HepG2 (cell line): ENCODE data around the gene PEAR1. TPM values are rescaled to one million over a fixed set of nuclear protein-coding genes. Genes with fewer than 3 reads are reported as not detected.

Experiments
- ARID2 ChIP-seq: sonication (generic); formaldehyde crosslinking; IDR thresholded peaks from 2 replicates; pipeline ENCODE4 v1.8.1; 2022; ENCODE audit warnings: mild to moderate bottlenecking, missing genetic modification reagents, borderline replicate concordance
- DNMT1 ChIP-seq: sonication (generic); formaldehyde crosslinking; IDR thresholded peaks from 2 replicates; pipeline ENCODE4 v1.5.1; 2020; ENCODE audit warnings: mild to moderate bottlenecking, missing genetic modification reagents
- EED ChIP-seq: sonication (generic); formaldehyde crosslinking; IDR thresholded peaks from 2 replicates; pipeline ENCODE4 v1.5.0; 2020; ENCODE audit warnings: mild to moderate bottlenecking, missing genetic modification reagents
- EZH2 ChIP-seq: conservative IDR thresholded peaks from 2 replicates; pipeline ENCODE4 v1.6.1; 2012; ENCODE audit warnings: mild to moderate bottlenecking, low read depth, low read length, moderate library complexity
- GABPB1 ChIP-seq: IDR thresholded peaks from 2 replicates; pipeline ENCODE4 v1.6.1; 2016; ENCODE audit warnings: mild to moderate bottlenecking, missing genetic modification reagents, moderate library complexity, missing compliant biosample characterization
- GATAD2A ChIP-seq: IDR thresholded peaks from 2 replicates; pipeline ENCODE4 v1.6.1; 2016
- HNRNPLL ChIP-seq: fragments of 200-400 bp; formaldehyde crosslinking; IDR thresholded peaks from 2 replicates; pipeline ENCODE4 v1.6.1; 2017; ENCODE audit warnings: mild to moderate bottlenecking, low read depth, low read length; ENCODE audit not compliant: poor library complexity, severe bottlenecking
- MTF2 ChIP-seq: sonication (generic); formaldehyde crosslinking; IDR thresholded peaks from 2 replicates; pipeline ENCODE4 v1.5.0; 2020; ENCODE audit warnings: missing genetic modification reagents, borderline replicate concordance
- NCOA2 ChIP-seq: sonication (generic); formaldehyde crosslinking; IDR thresholded peaks from 2 replicates; pipeline ENCODE4 v1.8.0; 2022; ENCODE audit warnings: inconsistent platforms
- NFATC3 ChIP-seq: sonication (generic); formaldehyde crosslinking; IDR thresholded peaks from 2 replicates; pipeline ENCODE4 v1.5.1; 2020; ENCODE audit warnings: mild to moderate bottlenecking, missing genetic modification reagents
- RAD21 ChIP-seq: fragments of 450-650 bp; formaldehyde crosslinking; IDR thresholded peaks from 2 replicates; pipeline ENCODE4 v1.5.0; 2020; ENCODE audit warnings: mild to moderate bottlenecking
- SALL1 ChIP-seq: sonication (generic); formaldehyde crosslinking; IDR thresholded peaks from 2 replicates; pipeline ENCODE4 v1.8.0; 2022; ENCODE audit warnings: mild to moderate bottlenecking, missing genetic modification reagents
- SMC3 ChIP-seq: IDR thresholded peaks from 2 replicates; pipeline ENCODE4 v1.6.1; 2011; ENCODE audit warnings: low read length, improper control_type of control experiment
- ZBTB7B ChIP-seq: sonication (generic); formaldehyde crosslinking; IDR thresholded peaks from 2 replicates; pipeline ENCODE4 v1.4.0; 2020; ENCODE audit warnings: missing genetic modification reagents
- ZNF205 ChIP-seq: IDR thresholded peaks from 2 replicates; pipeline ENCODE4 v1.6.1; 2018; ENCODE audit warnings: missing biosample characterization, missing genetic modification reagents
- ZNF282 ChIP-seq: fragments of 450-650 bp; IDR thresholded peaks from 2 replicates; pipeline ENCODE4 v1.6.1; 2018; ENCODE audit not compliant: partially characterized antibody
- ZNF564 ChIP-seq: sonication (generic); formaldehyde crosslinking; IDR thresholded peaks from 2 replicates; pipeline ENCODE4 v1.8.1; 2023; ENCODE audit warnings: mild to moderate bottlenecking, missing genetic modification reagents
- ZNF768 ChIP-seq: sonication (generic); formaldehyde crosslinking; IDR thresholded peaks from 2 replicates; pipeline ENCODE4 v1.4.0; 2020; ENCODE audit warnings: missing genetic modification reagents
- polyA plus RNA-seq, 8 experiments: library from polyadenylated mRNA; depleted of rRNA in 3 of 8; stranded (reverse) in 7 of 8; unstranded in 1 of 8; fragments of >200 nt; fragmentation: Illumina TruSeq in 4 of 8; extraction: Trizol in 4 of 8; gene quantifications; 2 replicates each; pipeline versions ENCODE4 v1.2.1 to v1.2.3, GENCODE V29; 2011 to 2016; ENCODE audit warnings: low read depth in 4 of 8, missing spikeins in 1 of 8, mixed read lengths in 1 of 8; ENCODE audit not compliant: insufficient read depth in 1 of 8
- total RNA-seq, 5 experiments: library from RNA; depleted of rRNA; stranded (reverse); fragments of >200 nt; fragmentation: Illumina TruSeq; extraction: Trizol; gene quantifications; 2 replicates each; pipeline ENCODE4 v1.2.3, GENCODE V29; 2016; ENCODE audit warnings: low read depth in 1 of 5
- TF ChIP-seq, protein P1 (sequence below): sonication (generic); formaldehyde crosslinking; IDR thresholded peaks from 2 replicates; pipeline ENCODE4 v1.4.0; 2020; ENCODE audit warnings: mild to moderate bottlenecking, missing genetic modification reagents
- TF ChIP-seq, protein P2 (sequence below): sonication (generic); formaldehyde crosslinking; IDR thresholded peaks from 2 replicates; pipeline ENCODE4 v1.8.1; 2023; ENCODE audit warnings: mild to moderate bottlenecking, moderate library complexity, missing genetic modification reagents
- TF ChIP-seq, protein P3 (sequence below): sonication (generic); formaldehyde crosslinking; IDR thresholded peaks from 2 replicates; pipeline ENCODE4 v1.4.0; 2020; ENCODE audit warnings: missing genetic modification reagents, borderline replicate concordance
- TF ChIP-seq, protein P4 (sequence below), 2 experiments: sonication (generic) in 1 of 2; formaldehyde crosslinking in 1 of 2; IDR thresholded peaks; 2 replicates each; pipeline versions ENCODE4 v1.4.0 to v1.6.1; 2018 to 2020; ENCODE audit warnings: missing genetic modification reagents in 2 of 2, borderline replicate concordance in 1 of 2, low read depth in 1 of 2, mild to moderate bottlenecking in 1 of 2, missing biosample characterization in 1 of 2

The PEAR1 gene
- total and polyA plus RNA-seq, 2 of the 13 experiments (the other 11 are each of a cell fraction or from before 2014, with no cell fraction given), result 0.27 to 0.41 TPM

DNA sequence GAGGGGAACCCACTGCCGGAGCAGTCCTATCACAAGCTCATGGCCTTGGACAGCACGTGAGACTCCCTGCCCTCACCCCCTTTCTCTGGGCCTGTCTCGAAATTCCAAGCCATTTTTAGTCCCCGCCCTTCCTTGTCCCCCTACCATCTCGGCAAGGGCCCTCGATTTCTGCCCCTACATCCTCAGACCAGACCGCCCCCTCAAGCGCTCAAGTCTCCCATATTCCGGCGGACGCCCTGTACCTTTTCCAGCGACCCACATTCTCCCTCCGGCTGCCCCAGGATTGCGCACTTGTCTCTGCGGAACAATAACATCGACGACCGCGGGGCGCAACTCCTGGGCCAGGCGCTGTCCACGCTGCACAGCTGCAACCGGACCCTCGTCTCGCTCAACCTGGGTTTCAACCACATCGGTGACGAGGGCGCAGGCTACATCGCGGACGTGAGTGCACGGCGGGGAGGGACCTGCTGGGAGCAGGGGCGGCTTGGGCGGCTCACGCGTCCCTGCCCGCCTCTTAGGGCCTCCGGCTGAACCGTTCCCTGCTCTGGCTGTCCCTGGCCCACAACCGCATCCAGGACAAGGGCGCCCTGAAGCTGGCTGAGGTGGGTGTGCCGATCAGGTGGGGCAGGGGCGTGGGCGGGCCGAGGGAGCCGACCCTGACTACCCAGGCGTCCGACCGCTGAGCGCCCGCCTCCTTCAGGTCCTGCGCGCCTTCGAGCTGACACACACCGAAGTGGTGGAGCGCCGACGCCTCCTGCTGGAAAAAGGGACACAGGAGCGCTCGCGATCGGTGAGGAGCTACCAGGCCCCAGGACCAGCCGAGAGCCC is 33.9 kb downstream of the PEAR1 start (continued):
- TF ChIP-seq, protein P1, sequence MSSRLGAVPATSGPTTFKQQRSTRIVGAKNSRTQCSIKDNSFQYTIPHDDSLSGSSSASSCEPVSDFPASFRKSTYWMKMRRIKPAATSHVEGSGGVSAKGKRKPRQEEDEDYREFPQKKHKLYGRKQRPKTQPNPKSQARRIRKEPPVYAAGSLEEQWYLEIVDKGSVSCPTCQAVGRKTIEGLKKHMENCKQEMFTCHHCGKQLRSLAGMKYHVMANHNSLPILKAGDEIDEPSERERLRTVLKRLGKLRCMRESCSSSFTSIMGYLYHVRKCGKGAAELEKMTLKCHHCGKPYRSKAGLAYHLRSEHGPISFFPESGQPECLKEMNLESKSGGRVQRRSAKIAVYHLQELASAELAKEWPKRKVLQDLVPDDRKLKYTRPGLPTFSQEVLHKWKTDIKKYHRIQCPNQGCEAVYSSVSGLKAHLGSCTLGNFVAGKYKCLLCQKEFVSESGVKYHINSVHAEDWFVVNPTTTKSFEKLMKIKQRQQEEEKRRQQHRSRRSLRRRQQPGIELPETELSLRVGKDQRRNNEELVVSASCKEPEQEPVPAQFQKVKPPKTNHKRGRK (CRISPR knock-in tag), result peak; percentile 87; the same call in 1 of the 2 replicates
- TF ChIP-seq GATAD2A (0 out of 2 replicates have a peak, but pooled peaks have one; percentile 12), ZNF564 (CRISPR knock-in tag) (0 out of 2 replicates have a peak, but pooled peaks have one; percentile 24), ARID2 (CRISPR knock-in tag) (0 out of 2 replicates have a peak, but pooled peaks have one; percentile 53), SALL1 (CRISPR knock-in tag) (no peak), ZBTB7B (CRISPR knock-in tag) (0 out of 2 replicates have a peak, but pooled peaks have one; percentile 22), NCOA2 (no peak), ZNF205 (peak; percentile 100), GABPB1 (peak; percentile 41; the same call in 1 of the 2 replicates), HNRNPLL (peak; percentile 63), EZH2 (0 out of 2 replicates have a peak, but pooled peaks have one; percentile 56), EED (CRISPR knock-in tag) (0 out of 2 replicates have a peak, but pooled peaks have one; percentile 45), RAD21 (CRISPR knock-in tag) (peak; percentile 82), ZNF282 (no peak), DNMT1 (0 out of 2 replicates have a peak, but pooled peaks have one; percentile 31), SMC3 (no peak; the same call in 1 of the 2 replicates), MTF2 (CRISPR knock-in tag) (peak; percentile 85; the same call in 1 of the 2 replicates), NFATC3 (no peak), ZNF768 (CRISPR knock-in tag) (0 out of 2 replicates have a peak, but pooled peaks have one; percentile 27)
- TF ChIP-seq, protein P2, sequence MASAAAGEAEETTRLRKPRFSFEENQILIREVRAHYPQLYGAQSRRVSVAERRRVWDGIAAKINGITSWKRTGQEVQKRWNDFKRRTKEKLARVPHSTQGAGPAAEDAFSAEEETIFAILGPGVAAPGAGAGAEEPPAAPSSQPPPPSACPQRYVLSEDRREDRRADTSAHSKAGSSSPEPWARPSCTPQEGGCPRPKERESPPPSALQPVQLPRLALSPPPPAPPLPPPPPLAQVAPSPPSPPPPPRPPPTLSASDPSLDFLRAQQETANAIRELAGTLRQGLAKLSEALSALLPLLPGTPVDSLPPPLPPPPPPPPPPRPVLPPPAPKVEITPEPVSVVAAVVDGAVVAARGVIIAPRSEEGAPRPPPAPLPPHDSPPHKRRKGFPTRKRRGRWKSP (CRISPR knock-in tag), result 0 out of 2 replicates have a peak, but pooled peaks have one; percentile 21
- TF ChIP-seq, protein P3, sequence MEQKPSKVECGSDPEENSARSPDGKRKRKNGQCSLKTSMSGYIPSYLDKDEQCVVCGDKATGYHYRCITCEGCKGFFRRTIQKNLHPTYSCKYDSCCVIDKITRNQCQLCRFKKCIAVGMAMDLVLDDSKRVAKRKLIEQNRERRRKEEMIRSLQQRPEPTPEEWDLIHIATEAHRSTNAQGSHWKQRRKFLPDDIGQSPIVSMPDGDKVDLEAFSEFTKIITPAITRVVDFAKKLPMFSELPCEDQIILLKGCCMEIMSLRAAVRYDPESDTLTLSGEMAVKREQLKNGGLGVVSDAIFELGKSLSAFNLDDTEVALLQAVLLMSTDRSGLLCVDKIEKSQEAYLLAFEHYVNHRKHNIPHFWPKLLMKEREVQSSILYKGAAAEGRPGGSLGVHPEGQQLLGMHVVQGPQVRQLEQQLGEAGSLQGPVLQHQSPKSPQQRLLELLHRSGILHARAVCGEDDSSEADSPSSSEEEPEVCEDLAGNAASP, result 0 out of 2 replicates have a peak, but pooled peaks have one; percentile 17
- TF ChIP-seq, protein P4, sequence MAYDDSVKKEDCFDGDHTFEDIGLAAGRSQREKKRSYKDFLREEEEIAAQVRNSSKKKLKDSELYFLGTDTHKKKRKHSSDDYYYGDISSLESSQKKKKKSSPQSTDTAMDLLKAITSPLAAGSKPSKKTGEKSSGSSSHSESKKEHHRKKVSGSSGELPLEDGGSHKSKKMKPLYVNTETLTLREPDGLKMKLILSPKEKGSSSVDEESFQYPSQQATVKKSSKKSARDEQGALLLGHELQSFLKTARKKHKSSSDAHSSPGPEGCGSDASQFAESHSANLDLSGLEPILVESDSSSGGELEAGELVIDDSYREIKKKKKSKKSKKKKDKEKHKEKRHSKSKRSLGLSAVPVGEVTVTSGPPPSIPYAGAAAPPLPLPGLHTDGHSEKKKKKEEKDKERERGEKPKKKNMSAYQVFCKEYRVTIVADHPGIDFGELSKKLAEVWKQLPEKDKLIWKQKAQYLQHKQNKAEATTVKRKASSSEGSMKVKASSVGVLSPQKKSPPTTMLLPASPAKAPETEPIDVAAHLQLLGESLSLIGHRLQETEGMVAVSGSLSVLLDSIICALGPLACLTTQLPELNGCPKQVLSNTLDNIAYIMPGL (CRISPR knock-in tag; IDR thresholded peaks at IDR 0.05; ENCODE audit: borderline replicate concordance in 1 of 2, low read depth in 1 of 2), result peak; percentile 60 to 72; a peak in 2 of 4 replicates
